H1 (cell line): Measurements from ENCODE around the gene MAP4K1. TPM values are rescaled to one million over a fixed set of nuclear protein-coding genes. Genes with fewer than 3 reads are reported as not detected.

Experiments used
- CTCF ChIA-PET: fragments of 300-600 bp; sonication (Branson Sonifier 250); formaldehyde crosslinking; loops from one replicate; lab custom pipeline; 2021; ENCODE audit not compliant: partially characterized antibody; lab: Charles Lee
- POLR2A ChIA-PET: fragments of 300-600 bp; sonication (Branson Sonifier 250); formaldehyde crosslinking; loops from one replicate; lab custom pipeline; 2021; ENCODE audit warnings: inconsistent platforms; ENCODE audit not compliant: partially characterized antibody; lab: Charles Lee
- DNase-seq, 2 experiments: peaks; one replicate each; pipeline versions ENCODE4 v3.0.0 to v3.0.0-alpha.2; 2010 to 2022; ENCODE audit warnings: low spot score in 2 of 2, low read depth in 1 of 2, mixed read lengths in 1 of 2
- FAIRE-seq: peaks from 2 replicates; lab custom pipeline; 2011; peaks lifted over from hg19 to GRCh38; lab: Jason Lieb, UNC
- H2AFZ ChIP-seq: 2 replicates; pipeline ENCODE4 v1.8.1; 2012; ENCODE audit warnings: low read length, inconsistent platforms
- H2AK5ac ChIP-seq: 2 replicates; pipeline ENCODE4 v1.6.1; 2013; ENCODE audit warnings: low read depth, low read length
- H2BK120ac ChIP-seq: replicated peaks from 2 replicates; pipeline ENCODE3; 2013; ENCODE audit warnings: low read depth, low read length, inconsistent platforms
- H2BK12ac ChIP-seq: 2 replicates; pipeline ENCODE4 v1.6.1; 2013; ENCODE audit warnings: low read depth, low read length
- H2BK15ac ChIP-seq: 2 replicates; pipeline ENCODE4 v1.6.1; 2013; ENCODE audit warnings: low read length
- H2BK20ac ChIP-seq: 2 replicates; pipeline ENCODE4 v1.6.1; 2013; ENCODE audit warnings: low read length
- H2BK5ac ChIP-seq: 2 replicates; pipeline ENCODE4 v1.6.1; 2013; ENCODE audit warnings: low read depth, low read length
- H3K14ac ChIP-seq: 2 replicates; pipeline ENCODE4 v1.6.1; 2013; ENCODE audit warnings: inconsistent platforms; ENCODE audit not compliant: insufficient read length
- H3K18ac ChIP-seq: 2 replicates; pipeline ENCODE4 v1.6.1; 2013; ENCODE audit warnings: low read length; ENCODE audit errors: extremely low read depth
- H3K23ac ChIP-seq: 2 replicates; pipeline ENCODE4 v1.6.1; 2013; ENCODE audit warnings: inconsistent platforms; ENCODE audit not compliant: insufficient read length
- H3K23me2 ChIP-seq: 2 replicates; pipeline ENCODE4 v1.6.1; 2013; ENCODE audit warnings: low read depth, low read length
- H3K27ac ChIP-seq: 2 replicates; pipeline ENCODE4 v1.6.1; 2011; ENCODE audit warnings: low read depth, low read length, inconsistent platforms
- H3K27me3 ChIP-seq, 4 experiments: replicated peaks in 1 of 4; 1 replicate in 1 of 4; 2 replicates in 3 of 4; pipeline versions ENCODE4 v1.6.1 to v1.8.1; 2011 to 2013; ENCODE audit warnings: low read length in 3 of 4, mild to moderate bottlenecking in 3 of 4, inconsistent platforms in 2 of 4, mixed read lengths in 2 of 4, moderate library complexity in 1 of 4; ENCODE audit not compliant: control insufficient read depth in 3 of 4, insufficient read depth in 3 of 4; ENCODE audit errors: extremely low read depth in 1 of 4
- H3K36me3 ChIP-seq, 4 experiments: 2 replicates each; pipeline versions ENCODE4 v1.6.1 to v1.8.1; 2011 to 2013; ENCODE audit warnings: mild to moderate bottlenecking in 4 of 4, low read length in 3 of 4, moderate library complexity in 2 of 4, control low read depth in 1 of 4, inconsistent platforms in 1 of 4; ENCODE audit not compliant: insufficient read depth in 4 of 4, control insufficient read depth in 2 of 4
- H3K4ac ChIP-seq: replicated peaks from 2 replicates; pipeline ENCODE3; 2013; ENCODE audit warnings: low read length, low read depth, mixed read lengths, inconsistent platforms; ENCODE audit not compliant: insufficient read length
- H3K4me1 ChIP-seq, 4 experiments: replicated peaks in 1 of 4; 1 replicate in 1 of 4; 2 replicates in 3 of 4; pipeline versions ENCODE4 v1.6.1 to v1.8.1; 2011 to 2013; ENCODE audit warnings: low read length in 3 of 4, inconsistent platforms in 2 of 4, mixed read lengths in 1 of 4; ENCODE audit not compliant: insufficient read depth in 4 of 4, control insufficient read depth in 3 of 4
- H3K4me2 ChIP-seq, 2 experiments: 2 replicates each; pipeline versions ENCODE4 v1.6.1 to v1.8.1; 2011 to 2013; ENCODE audit warnings: low read depth in 2 of 2, low read length in 2 of 2, control low read depth in 1 of 2, inconsistent platforms in 1 of 2, mild to moderate bottlenecking in 1 of 2; ENCODE audit not compliant: insufficient read depth in 1 of 2
- H3K4me3 ChIP-seq, 4 experiments: fragments of 200-600, 300-600 bp in 1 of 4; sonication (generic), shearing (Covaris generic), sonication (Bioruptor Twin) in 1 of 4; 2 replicates each; pipeline versions ENCODE4 v1.5.1 to v1.8.1; 2011 to 2016; ENCODE audit warnings: low read length in 4 of 4, low read depth in 3 of 4, control low read depth in 2 of 4, inconsistent platforms in 2 of 4, mild to moderate bottlenecking in 2 of 4, mixed read lengths in 1 of 4, moderate library complexity in 1 of 4; ENCODE audit not compliant: insufficient read depth in 2 of 4; ENCODE audit errors: extremely low read depth in 1 of 4
- H3K56ac ChIP-seq: replicated peaks from 2 replicates; pipeline ENCODE3; 2013; ENCODE audit warnings: low read depth, mild to moderate bottlenecking, mixed read lengths, low read length, inconsistent platforms; ENCODE audit not compliant: insufficient read length
- H3K79me1 ChIP-seq: 2 replicates; pipeline ENCODE4 v1.6.1; 2013; ENCODE audit warnings: low read depth, low read length, control low read depth
- H3K79me2 ChIP-seq, 2 experiments: 2 replicates each; pipeline versions ENCODE4 v1.6.1 to v1.8.1; 2012 to 2013; ENCODE audit warnings: low read length in 2 of 2, mild to moderate bottlenecking in 2 of 2, inconsistent platforms in 1 of 2; ENCODE audit not compliant: insufficient read depth in 2 of 2, control insufficient read depth in 1 of 2
- H3K9ac ChIP-seq, 4 experiments: replicated peaks in 1 of 4; 1 replicate in 1 of 4; 2 replicates in 3 of 4; pipeline versions ENCODE4 v1.6.1 to v1.8.1; 2011 to 2013; ENCODE audit warnings: low read depth in 3 of 4, low read length in 3 of 4, control low read depth in 2 of 4, mild to moderate bottlenecking in 2 of 4, moderate library complexity in 2 of 4, inconsistent platforms in 1 of 4; ENCODE audit errors: extremely low read depth in 1 of 4
- H3K9me3 ChIP-seq, 2 experiments: 2 replicates each; pipeline versions ENCODE4 v1.6.1 to v1.8.1; 2012 to 2013; ENCODE audit warnings: mild to moderate bottlenecking in 2 of 2, moderate library complexity in 2 of 2, control low read depth in 1 of 2, inconsistent platforms in 1 of 2, low read depth in 1 of 2, low read length in 1 of 2, mixed read lengths in 1 of 2; ENCODE audit not compliant: insufficient read depth in 2 of 2
- H4K20me1 ChIP-seq, 2 experiments: replicated peaks in 1 of 2; 2 replicates each; pipeline versions ENCODE3 to v1.8.1; 2011 to 2013; ENCODE audit warnings: inconsistent platforms in 2 of 2, low read length in 2 of 2, mild to moderate bottlenecking in 1 of 2; ENCODE audit not compliant: insufficient read depth in 2 of 2, control insufficient read depth in 1 of 2
- H4K5ac ChIP-seq: 2 replicates; pipeline ENCODE4 v1.6.1; 2013; ENCODE audit warnings: low read length, low read depth, mixed read lengths, inconsistent platforms; ENCODE audit not compliant: insufficient read length
- H4K8ac ChIP-seq: 2 replicates; pipeline ENCODE4 v1.8.0; 2013; ENCODE audit warnings: mild to moderate bottlenecking, moderate library complexity, low read length, inconsistent platforms; ENCODE audit not compliant: insufficient read depth; ENCODE audit errors: extremely low read depth
- H4K91ac ChIP-seq: replicated peaks from 2 replicates; pipeline ENCODE3; 2013; ENCODE audit warnings: low read length, mixed read lengths, inconsistent platforms; ENCODE audit not compliant: insufficient read length
- BCL11A ChIP-seq, 2 experiments: IDR thresholded peaks; one replicate each; pipeline ENCODE4 v1.6.1; 2011; ENCODE audit warnings: low read depth in 2 of 2, low read length in 2 of 2, mild to moderate bottlenecking in 2 of 2
- BRCA1 ChIP-seq: IDR thresholded peaks from 2 replicates; pipeline ENCODE4 v1.6.1; 2012; ENCODE audit warnings: low read depth, low read length, improper control_type of control experiment
- HDAC6 ChIP-seq: IDR thresholded peaks from one replicate; pipeline ENCODE4 v1.7.1; 2012; ENCODE audit warnings: low read depth, mild to moderate bottlenecking, inconsistent platforms, low read length, moderate library complexity
- JUND ChIP-seq: IDR thresholded peaks from 2 replicates; pipeline ENCODE4 v1.6.1; 2011; ENCODE audit warnings: mild to moderate bottlenecking, improper control_type of control experiment, low read length
- NRF1 ChIP-seq: IDR thresholded peaks from 2 replicates; pipeline ENCODE4 v1.6.1; 2011; ENCODE audit warnings: mild to moderate bottlenecking, low read depth, low read length, improper control_type of control experiment
- TAF7 ChIP-seq: optimal IDR thresholded peaks from 2 replicates; pipeline ENCODE3; 2011; ENCODE audit warnings: low read depth, mild to moderate bottlenecking, inconsistent platforms, low read length, moderate library complexity, borderline replicate concordance
- YY1 ChIP-seq: IDR thresholded peaks from 2 replicates; pipeline ENCODE4 v1.6.1; 2011; ENCODE audit warnings: low read depth, mild to moderate bottlenecking, low read length
- WGBS, 2 experiments: shearing (Covaris generic) in 1 of 2; methylation state at CpG; one replicate each; pipeline versions ENCODE4 v1.1.6 to v1.1.7; 2013 to 2015; ENCODE audit warnings: low lambda C conversion rate in 2 of 2, mixed read lengths in 2 of 2, inconsistent platforms in 1 of 2, low coverage in 1 of 2, missing lambda C conversion rate in 1 of 2; ENCODE audit not compliant: insufficient replicate concordance in 2 of 2, insufficient coverage in 1 of 2, insufficient read length in 1 of 2; ENCODE audit errors: extremely low coverage in 1 of 2, missing lambda C conversion rate in 1 of 2; 5-methylcytosine and 5-hydroxymethylcytosine counted together
- polyA plus RNA-seq, 7 experiments: library from polyadenylated mRNA; depleted of rRNA in 3 of 7; stranded (reverse) in 5 of 7; unstranded in 2 of 7; fragments of >200 nt in 5 of 7; fragments of 200-250 nt in 2 of 7; gene quantifications; 1 replicate in 5 of 7; 2 replicates in 1 of 7; 4 replicates in 1 of 7; pipeline versions ENCODE4 v1.2.1 to v1.2.3, GENCODE V29; 2011 to 2013; ENCODE audit warnings: missing spikeins in 2 of 7, mixed read lengths in 2 of 7
- total RNA-seq: library from RNA; stranded (reverse); fragmentation: NEBNext Ultra II Directional; extraction: Animal tissue kit (Norgen Biotek cat#: 25700); gene quantifications from 2 replicates; pipeline ENCODE4 v1.2.1, GENCODE V29; 2021

MAP4K1 gene
- total and polyA plus RNA-seq, 2 of the 8 experiments (the other 6 are each of a cell fraction or from before 2014, with no cell fraction given), result 9.0 to 10.4 TPM

GRCh38 chr19:38583219-38583984 is 34.4 kb downstream of the MAP4K1 start:
- no peak overlapping the region for H2AK5ac ChIP-seq
- H3K79me1 ChIP-seq, result no peaks in the 10 kb centered on the region
- no peak overlapping the region for H3K27ac ChIP-seq
- ChIA-PET POLR2A (interaction anchor here (0.9 to 1.0 kb wide), 2 partner anchors 14 to 159 kb away, joined by 4 to 5 read pairs; no protein-coding TSS in a partner anchor), CTCF (interaction anchor here (0.6 to 1.0 kb wide), 3 partner anchors 29 to 209 kb away, joined by 3 read pairs; partner anchors contain the start of gene PSMD8)
- H4K5ac ChIP-seq, result no peak overlapping the region
- no peak overlapping the region for H2BK20ac ChIP-seq
- no peak for TF ChIP-seq JUND
- TF ChIP-seq YY1, result no peak
- TF ChIP-seq BRCA1, result no peak
- no peak for TF ChIP-seq HDAC6
- TF ChIP-seq NRF1, result no peak
- TF ChIP-seq TAF7, result no peak
- TF ChIP-seq BCL11A (IDR thresholded peaks at IDR 0.05; ENCODE audit: low read depth in 2 of 2, low read length in 2 of 2), result no peak
- no peak overlapping the region for H3K4me2 ChIP-seq
- no peak overlapping the region for H4K91ac ChIP-seq
- H3K79me2 ChIP-seq, result no peaks in the 10 kb centered on the region
- no peak overlapping the region for H3K14ac ChIP-seq
- no peak overlapping the region for H3K4me3 ChIP-seq
- no peak overlapping the region for H2BK120ac ChIP-seq
- no peak for DNase-seq
- H2BK5ac ChIP-seq, result no peak overlapping the region
- FAIRE-seq, result no peak
- H3K9me3 ChIP-seq, result no peaks in the 10 kb centered on the region
- no peak overlapping the region for H3K56ac ChIP-seq
- H2BK15ac ChIP-seq, result no peak overlapping the region
- H3K4ac ChIP-seq, result no peak overlapping the region
- H3K18ac ChIP-seq, result no peak overlapping the region
- H3K4me1 ChIP-seq, result no peaks in the 10 kb centered on the region
- H4K8ac ChIP-seq, result no peak overlapping the region
- H3K23me2 ChIP-seq, result no peaks in the 10 kb centered on the region
- no peak overlapping the region for H3K9ac ChIP-seq
- H3K23ac ChIP-seq, result no peak overlapping the region
- no peaks in the 10 kb centered on the region for H3K27me3 ChIP-seq
- 92% methylated on average over 9 of the region's 14 CpGs; no CpG with 5 or more reads in 1 of the 2 experiments for WGBS, 2 experiments
- no peak overlapping the region for H2BK12ac ChIP-seq
- no peak overlapping the region for H2AFZ ChIP-seq
- H4K20me1 ChIP-seq, result no peaks in the 10 kb centered on the region
- H3K36me3 ChIP-seq, result peaks cover 0 to 12% (median 0%) of the 10 kb centered on the region in 4 experiments; a peak in 4 of 8 replicates
